Mononuclear cell (primary cell): ENCODE data around the gene HCFC1. TPM values are rescaled to one million over a fixed set of nuclear protein-coding genes. Genes with fewer than 3 reads are reported as not detected.

ENCODE experiments used
- H3K27me3 ChIP-seq: 2 replicates; pipeline ENCODE4 v1.6.0; 2011; ENCODE audit warnings: low read length, control low read depth; ENCODE audit not compliant: insufficient read depth
- H3K4me1 ChIP-seq: 2 replicates; pipeline ENCODE4 v1.5.1; 2011; ENCODE audit warnings: mild to moderate bottlenecking, low read length, control low read depth; ENCODE audit not compliant: insufficient read depth
- H3K4me3 ChIP-seq: 2 replicates; pipeline ENCODE4 v1.5.1; 2011; ENCODE audit warnings: mild to moderate bottlenecking, low read length, moderate library complexity
- H3K9me3 ChIP-seq: 2 replicates; pipeline ENCODE4 v1.5.1; 2011; ENCODE audit warnings: low read depth, mild to moderate bottlenecking, control low read depth, low read length
- total RNA-seq: library from RNA; depleted of rRNA; stranded (reverse); fragments of >200 nt; gene quantifications from one replicate; pipeline ENCODE4 v1.2.3, GENCODE V29; 2012

HCFC1 gene
- total RNA-seq, 1 donor, result 26.4 TPM

DNA sequence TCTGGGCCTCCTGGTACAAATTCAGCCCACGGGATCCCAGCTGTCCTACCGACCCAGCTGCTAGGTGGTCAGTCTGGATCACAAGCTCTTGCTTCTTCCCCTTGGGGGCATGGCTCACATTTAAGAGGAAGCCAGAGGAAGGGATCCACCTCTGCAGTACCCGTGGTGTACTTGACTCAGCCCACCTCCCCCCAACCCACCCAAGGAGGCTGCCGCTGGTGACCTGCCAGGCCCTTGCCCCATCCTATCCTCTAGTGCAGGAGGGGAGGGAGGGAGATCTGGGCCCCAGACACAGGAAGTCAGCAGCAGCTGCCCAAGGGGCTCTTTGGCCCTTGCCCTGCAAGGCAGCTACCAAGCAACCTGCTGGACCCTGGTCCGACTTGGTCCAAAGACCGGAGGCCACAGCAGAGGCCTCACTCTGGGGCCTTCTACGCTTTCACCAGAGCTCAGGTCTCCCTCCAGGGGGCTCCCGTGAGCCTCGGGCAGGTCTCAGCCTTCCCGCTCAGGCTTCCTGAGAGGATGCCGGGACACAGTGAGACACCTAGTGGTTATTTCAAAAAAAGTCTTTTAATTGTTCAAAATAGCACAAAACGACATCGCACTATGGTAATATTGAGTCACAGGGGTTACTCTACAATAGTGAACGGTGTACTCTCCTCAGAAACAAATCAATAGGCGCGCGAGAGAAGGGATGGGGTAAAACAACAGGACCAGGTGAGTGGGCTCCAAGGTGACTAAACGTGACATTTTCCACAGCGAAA, 24.4 kb downstream of the HCFC1 start:
- no peaks in the 10 kb centered on the region for H3K27me3 ChIP-seq
- H3K4me3 ChIP-seq, result no peak overlapping the region
- no peaks in the 10 kb centered on the region for H3K9me3 ChIP-seq
- H3K4me1 ChIP-seq, result peaks cover 28% of the 10 kb centered on the region

DNA sequence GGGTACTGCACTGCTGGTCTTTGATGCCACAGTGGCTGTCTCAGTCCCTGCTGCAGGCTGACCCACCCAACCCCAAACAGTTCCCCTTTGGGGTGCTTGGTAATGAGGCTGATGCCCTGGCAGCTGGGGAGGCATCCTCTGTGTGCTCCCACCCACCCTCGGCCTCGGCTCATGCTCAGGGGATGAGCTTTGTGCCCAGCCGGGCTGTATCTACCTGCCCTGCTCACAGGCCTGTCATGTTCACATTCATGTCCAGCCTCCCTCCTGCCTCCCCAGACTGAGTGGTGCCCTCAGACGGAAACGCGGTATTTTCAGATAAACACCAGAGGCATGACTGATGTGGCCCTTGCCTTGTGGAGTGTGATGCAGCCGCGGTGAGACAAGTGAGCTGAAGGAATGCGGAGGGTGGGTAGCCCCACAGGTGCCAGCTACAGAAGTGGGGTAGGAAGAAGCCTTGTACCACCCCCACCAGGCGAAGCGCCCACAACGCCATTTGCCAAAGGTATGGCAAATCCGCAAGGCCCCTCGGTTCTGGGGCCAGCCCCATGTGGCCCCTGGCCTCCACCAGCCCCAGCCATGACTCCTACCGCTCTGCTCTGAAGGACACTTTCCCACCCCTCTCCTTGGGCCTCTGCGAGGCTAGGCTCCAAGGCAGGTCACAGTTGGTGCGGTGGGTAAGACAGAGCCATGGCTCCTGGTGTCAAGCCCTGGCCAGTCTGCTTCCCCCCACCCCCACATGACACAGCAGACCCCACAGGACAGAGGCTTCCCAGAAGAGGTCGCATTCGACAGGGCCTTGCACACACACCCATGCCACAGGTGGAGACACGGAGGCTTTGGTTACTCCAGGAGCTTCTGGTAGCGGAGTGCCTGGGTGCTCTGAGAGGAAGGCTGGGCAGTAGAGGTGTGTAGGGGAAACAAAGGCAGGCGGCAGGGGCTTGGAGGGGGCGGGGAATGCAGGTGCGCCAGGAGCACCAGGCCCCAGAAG, 25.4 kb downstream of the HCFC1 start:
- no peak overlapping the region for H3K4me3 ChIP-seq
- H3K27me3 ChIP-seq, result no peaks in the 10 kb centered on the region
- H3K9me3 ChIP-seq, result no peaks in the 10 kb centered on the region
- peaks cover 34% of the 10 kb centered on the region for H3K4me1 ChIP-seq

GRCh38 chrX:153944800-153945150, 26.8 kb downstream of the HCFC1 start:
- Histone ChIP-seq H3K4me3 (peak overlapping the region; percentile 47), H3K4me1 (peaks cover 37% of the 10 kb centered on the region), H3K27me3 (no peaks in the 10 kb centered on the region), H3K9me3 (no peaks in the 10 kb centered on the region)

GRCh38 chrX:153944140-153944799, 27.3 kb downstream of the HCFC1 start, which contains the start of gene RENBP:
Gene RENBP (minus strand): TSS chrX:153944643. CDS start chrX:153944610, 33 bp downstream.
- Histone ChIP-seq H3K27me3 (no peaks in the 10 kb centered on the region), H3K4me3 (peak within 1 kb of the TSS; percentile 47), H3K4me1 (peaks cover 37% of the 10 kb centered on the region), H3K9me3 (no peaks in the 10 kb centered on the region)

- H3K4me3 ChIP-seq, result no peak overlapping the region
- H3K9me3 ChIP-seq, result no peaks in the 10 kb centered on the region
- H3K4me1 ChIP-seq, result peaks cover 26% of the 10 kb centered on the region
- H3K27me3 ChIP-seq, result no peaks in the 10 kb centered on the region
These were observed 30.0 kb downstream of the HCFC1 start for GRCh38 chrX:153941336-153942252.

- Histone ChIP-seq H3K4me3 (no peak overlapping the region), H3K27me3 (no peaks in the 10 kb centered on the region), H3K4me1 (peaks cover 25% of the 10 kb centered on the region), H3K9me3 (no peaks in the 10 kb centered on the region)
These were observed 32.0 kb downstream of the HCFC1 start for GRCh38 chrX:153939573-153939972.

- no peaks in the 10 kb centered on the region for H3K9me3 ChIP-seq
- H3K4me3 ChIP-seq, result no peak overlapping the region
- no peaks in the 10 kb centered on the region for H3K27me3 ChIP-seq
- H3K4me1 ChIP-seq, result peaks cover 27% of the 10 kb centered on the region
These were observed 33.3 kb downstream of the HCFC1 start for GRCh38 chrX:153938226-153938786.

DNA sequence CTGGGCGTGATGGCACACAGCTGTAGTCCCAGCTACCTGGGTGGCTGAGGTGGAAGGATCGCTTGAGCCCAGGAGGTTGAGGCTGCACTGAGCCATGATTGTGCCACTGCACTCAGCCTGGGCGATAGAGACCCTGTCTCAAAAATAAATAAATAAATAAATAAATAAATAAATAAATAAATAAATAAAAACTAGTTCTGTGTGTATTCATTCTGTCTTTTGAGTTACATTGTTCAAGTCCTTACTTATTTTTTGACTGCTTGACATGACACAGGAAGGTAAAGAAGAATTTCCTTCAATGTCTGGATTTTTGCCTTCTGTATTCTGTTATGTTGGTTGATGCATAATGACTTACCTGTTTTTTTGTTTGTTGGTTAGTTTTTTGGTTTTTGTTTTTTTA, 34.6 kb downstream of the HCFC1 start:
- Histone ChIP-seq H3K27me3 (no peaks in the 10 kb centered on the region), H3K4me1 (peaks cover 20% of the 10 kb centered on the region), H3K4me3 (no peak overlapping the region), H3K9me3 (no peaks in the 10 kb centered on the region)

GRCh38 chrX:153935326-153935851, 36.2 kb downstream of the HCFC1 start:
- H3K9me3 ChIP-seq, result no peaks in the 10 kb centered on the region
- H3K4me1 ChIP-seq, result peaks cover 12% of the 10 kb centered on the region
- no peaks in the 10 kb centered on the region for H3K27me3 ChIP-seq
- H3K4me3 ChIP-seq, result no peak overlapping the region

GRCh38 chrX:153934762-153935325, 36.8 kb downstream of the HCFC1 start, which contains the start of gene NAA10:
Gene NAA10 (minus strand): TSS chrX:153935037. CDS start chrX:153934904, 133 bp downstream.
- Histone ChIP-seq H3K27me3 (no peaks in the 10 kb centered on the region), H3K4me3 (peak within 1 kb of the TSS; percentile 50), H3K4me1 (peaks cover 12% of the 10 kb centered on the region), H3K9me3 (no peaks in the 10 kb centered on the region)

- no peaks in the 10 kb centered on the region for H3K9me3 ChIP-seq
- H3K27me3 ChIP-seq, result no peaks in the 10 kb centered on the region
- peaks cover 18% of the 10 kb centered on the region for H3K4me1 ChIP-seq
- H3K4me3 ChIP-seq, result peak overlapping the region; percentile 50
These were observed 37.4 kb downstream of the HCFC1 start for GRCh38 chrX:153934148-153934761.

DNA sequence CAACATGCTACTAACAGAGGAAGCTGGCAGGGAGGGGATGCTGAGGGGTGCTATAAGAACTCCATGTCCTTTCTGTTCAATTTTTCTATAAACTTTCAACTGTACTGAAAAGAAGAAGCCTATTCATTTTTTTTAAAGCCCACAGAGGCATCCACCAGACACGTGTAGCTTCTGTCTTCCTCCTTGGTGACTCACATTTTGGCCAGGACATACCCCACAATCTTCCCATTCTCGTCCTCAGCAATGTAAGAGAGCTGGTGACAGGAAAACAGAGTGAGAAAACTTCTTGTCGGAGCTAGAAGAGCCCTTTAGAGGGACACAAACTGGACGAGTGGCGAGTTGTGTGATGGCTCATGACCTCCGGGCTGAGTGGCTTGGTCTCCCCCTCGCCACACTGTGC, 37.9 kb downstream of the HCFC1 start:
- peaks cover 23% of the 10 kb centered on the region for H3K4me1 ChIP-seq
- no peaks in the 10 kb centered on the region for H3K27me3 ChIP-seq
- no peaks in the 10 kb centered on the region for H3K9me3 ChIP-seq
- no peak overlapping the region for H3K4me3 ChIP-seq
